B cell (primary cell): ENCODE data around the gene PANK4.

Experiments used
- EZH2 ChIP-seq: IDR thresholded peaks from 2 replicates; pipeline ENCODE4 v1.6.1; 2012; ENCODE audit warnings: borderline replicate concordance, low read depth, mild to moderate bottlenecking, moderate library complexity, low read length; ENCODE audit not compliant: insufficient read depth, poor library complexity, severe bottlenecking
- TF ChIP-seq, protein P1 (sequence below): fragments of 200-600 bp; IDR thresholded peaks from one replicate; pipeline ENCODE4 v1.8.0; 2022; ENCODE audit warnings: antibody characterized with exemption, mild to moderate bottlenecking

DNA sequence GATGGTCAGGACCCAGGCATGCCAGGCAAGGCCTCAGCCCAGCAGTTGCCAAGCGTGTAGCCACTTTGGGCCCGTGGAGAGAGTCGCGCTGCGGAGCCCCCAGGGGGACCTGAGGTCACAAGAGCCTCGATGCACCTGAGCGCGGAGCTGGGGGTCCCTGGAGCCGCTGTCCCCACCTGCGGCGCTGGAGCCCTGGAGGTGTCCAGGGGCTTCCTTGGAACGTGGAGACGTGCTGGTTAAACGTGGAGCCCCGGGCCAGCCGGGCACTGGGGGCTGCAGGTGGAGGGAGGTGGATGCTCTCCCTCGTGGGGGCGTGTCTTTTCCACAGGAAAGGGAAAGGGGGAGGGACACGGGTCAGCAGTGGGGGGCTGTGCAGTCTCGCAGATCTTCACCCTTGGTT lies 47.2 kb downstream of the PANK4 start:
- no peak for TF ChIP-seq EZH2
- TF ChIP-seq, protein P1, sequence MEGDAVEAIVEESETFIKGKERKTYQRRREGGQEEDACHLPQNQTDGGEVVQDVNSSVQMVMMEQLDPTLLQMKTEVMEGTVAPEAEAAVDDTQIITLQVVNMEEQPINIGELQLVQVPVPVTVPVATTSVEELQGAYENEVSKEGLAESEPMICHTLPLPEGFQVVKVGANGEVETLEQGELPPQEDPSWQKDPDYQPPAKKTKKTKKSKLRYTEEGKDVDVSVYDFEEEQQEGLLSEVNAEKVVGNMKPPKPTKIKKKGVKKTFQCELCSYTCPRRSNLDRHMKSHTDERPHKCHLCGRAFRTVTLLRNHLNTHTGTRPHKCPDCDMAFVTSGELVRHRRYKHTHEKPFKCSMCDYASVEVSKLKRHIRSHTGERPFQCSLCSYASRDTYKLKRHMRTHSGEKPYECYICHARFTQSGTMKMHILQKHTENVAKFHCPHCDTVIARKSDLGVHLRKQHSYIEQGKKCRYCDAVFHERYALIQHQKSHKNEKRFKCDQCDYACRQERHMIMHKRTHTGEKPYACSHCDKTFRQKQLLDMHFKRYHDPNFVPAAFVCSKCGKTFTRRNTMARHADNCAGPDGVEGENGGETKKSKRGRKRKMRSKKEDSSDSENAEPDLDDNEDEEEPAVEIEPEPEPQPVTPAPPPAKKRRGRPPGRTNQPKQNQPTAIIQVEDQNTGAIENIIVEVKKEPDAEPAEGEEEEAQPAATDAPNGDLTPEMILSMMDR: no peak
